ENCODE results near the gene DPF1. TPM values are rescaled to one million over a fixed set of nuclear protein-coding genes. Genes with fewer than 3 reads are reported as not detected.

The DPF1 gene
- total RNA-seq, 1 experiment from 2014 or later, result 7.5 TPM

- ATAC-seq (peak; percentile 19; the same call in 1 of the 2 replicates), DNase-seq (ENCODE audit: low read depth, low spot score) (no peak)
- Histone ChIP-seq H3K27me3 (ENCODE audit: control insufficient read depth, insufficient read depth, low read length) (no peaks in the 10 kb centered on the region), H3K9me3 (ENCODE audit: control insufficient read depth, insufficient read depth, low read depth, low read length) (no peaks in the 10 kb centered on the region), H3K36me3 (ENCODE audit: control insufficient read depth, insufficient read depth, low read length) (0 out of 2 replicates have a peak, but pooled peaks cover 2% of the 10 kb centered on the region), H3K4me1 (ENCODE audit: control insufficient read depth, insufficient read depth, low read length) (peaks cover 49% of the 10 kb centered on the region), H3K4me3 (ENCODE audit: low read depth in 2 of 2, low read length in 2 of 2) (no peak overlapping the region), H3K27ac (ENCODE audit: low read length) (peak overlapping the region; percentile 58)
- TF ChIP-seq POLR2AphosphoS5 (IDR thresholded peaks at IDR 0.05; ENCODE audit: low read depth, low read length) (no peak), SIN3A (IDR thresholded peaks at IDR 0.05; ENCODE audit: borderline replicate concordance, insufficient read depth, low read depth, low read length) (no peak), TCF7L2 (IDR thresholded peaks at IDR 0.05; ENCODE audit: low read depth, low read length) (no peak), REST (IDR thresholded peaks at IDR 0.05; ENCODE audit: insufficient read depth in 1 of 2, low read depth in 2 of 2, low read length in 1 of 2) (no peak), CTCF (IDR thresholded peaks at IDR 0.05) (no peak)
- in situ Hi-C loops (cut with HindIII; ENCODE audit: low pct_unique_long_range_greater_than_20kb, low sequenced_read_pairs), result no loop called here
- CTCF ChIA-PET, result no interaction called here
- POLR2A ChIA-PET, result no interaction called here
- BruUV-seq (replicated peaks), result no TSS peak
- intact Hi-C loops (cut with micrococcal nuclease; ENCODE audit: unreplicated experiment), result no loop called here
Observed at GRCh38 chr19:38247734-38248268, 23.8 kb upstream of the DPF1 start.

GRCh38 chr19:38247126-38247525 is 23.1 kb upstream of the DPF1 start:
- Histone ChIP-seq H3K4me3 (ENCODE audit: low read depth in 2 of 2, low read length in 2 of 2) (no peak overlapping the region), H3K4me1 (ENCODE audit: control insufficient read depth, insufficient read depth, low read length) (peaks cover 42% of the 10 kb centered on the region), H3K27me3 (ENCODE audit: control insufficient read depth, insufficient read depth, low read length) (no peaks in the 10 kb centered on the region), H3K9me3 (ENCODE audit: control insufficient read depth, insufficient read depth, low read depth, low read length) (no peaks in the 10 kb centered on the region), H3K27ac (ENCODE audit: low read length) (no peak overlapping the region; the same call in 1 of the 2 replicates), H3K36me3 (ENCODE audit: control insufficient read depth, insufficient read depth, low read length) (0 out of 2 replicates have a peak, but pooled peaks cover 2% of the 10 kb centered on the region)
- DNase-seq (ENCODE audit: low read depth, low spot score) (no peak), ATAC-seq (no peak)
- in situ Hi-C loops (cut with HindIII; ENCODE audit: low pct_unique_long_range_greater_than_20kb, low sequenced_read_pairs) (no loop called here), intact Hi-C loops (cut with micrococcal nuclease; ENCODE audit: unreplicated experiment) (no loop called here)
- TF ChIP-seq REST (IDR thresholded peaks at IDR 0.05; ENCODE audit: insufficient read depth in 1 of 2, low read depth in 2 of 2, low read length in 1 of 2) (no peak), POLR2AphosphoS5 (IDR thresholded peaks at IDR 0.05; ENCODE audit: low read depth, low read length) (peak; percentile 52; the same call in 1 of the 2 replicates)
- ChIA-PET POLR2A (no interaction called here), CTCF (interaction anchor here (1.1 kb wide), 1 partner anchor 9 kb away, joined by 8 read pairs; the partner anchor contains the start of gene PPP1R14A)
- BruUV-seq (replicated peaks), result no TSS peak

Measured in Panc1 (cell line).